ENCODE measurements around the gene SLC25A17.

SLC25A17 gene

DNA sequence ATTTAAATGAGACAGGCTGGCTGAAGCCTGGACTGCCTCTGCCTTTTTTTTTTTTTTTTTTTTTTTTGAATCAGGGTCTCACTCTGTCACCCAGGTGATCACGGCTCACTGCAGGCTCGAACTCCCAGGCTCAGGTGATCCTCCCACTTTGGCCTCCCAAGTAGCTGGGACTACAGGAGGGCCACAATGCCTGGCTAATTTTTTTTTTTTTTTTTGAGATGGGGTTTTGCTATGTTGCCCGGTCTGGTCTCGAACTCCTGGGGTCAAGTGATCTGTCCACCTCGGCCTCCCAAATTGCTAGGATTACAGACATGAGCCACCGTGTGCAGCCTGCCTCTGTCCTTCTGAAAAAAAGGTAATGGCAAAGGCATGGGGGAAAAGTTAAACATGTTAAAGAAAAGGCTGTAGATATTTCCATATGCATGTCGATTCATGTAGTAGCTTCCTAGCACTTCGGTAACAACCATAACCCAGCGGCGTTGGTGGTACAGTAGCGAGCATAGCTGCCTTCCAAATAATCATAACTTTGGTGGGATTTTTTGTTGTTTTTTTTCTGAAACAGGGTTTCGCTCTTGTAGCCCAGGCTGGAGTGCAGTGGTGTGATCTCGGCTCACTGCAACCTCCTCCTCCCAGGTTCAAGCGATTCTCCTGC is 91.1 kb downstream of the SLC25A17 start:
- Histone ChIP-seq H3K27ac (ENCODE audit: low read length) (no peak overlapping the region), H3K4me1 (ENCODE audit: low read length) (no peaks in the 10 kb centered on the region; the same call in 1 of the 2 replicates), H3K9ac (ENCODE audit: low read length) (no peak overlapping the region), H2AFZ (ENCODE audit: low read depth, low read length) (no peak overlapping the region), H3K36me3 (replicated peaks; ENCODE audit: low read depth, low read length) (no peaks in the 10 kb centered on the region), H3K4me3 (ENCODE audit: low read length) (no peak overlapping the region), H3K27me3 (ENCODE audit: low read depth, low read length) (no peaks in the 10 kb centered on the region), H4K20me1 (ENCODE audit: insufficient read depth, low read length) (no peaks in the 10 kb centered on the region), H3K4me2 (ENCODE audit: low read length) (no peak overlapping the region), H3K9me3 (ENCODE audit: insufficient read depth, low read length) (no peaks in the 10 kb centered on the region), H3K79me2 (ENCODE audit: low read length) (no peaks in the 10 kb centered on the region)
- TF ChIP-seq, protein P1, sequence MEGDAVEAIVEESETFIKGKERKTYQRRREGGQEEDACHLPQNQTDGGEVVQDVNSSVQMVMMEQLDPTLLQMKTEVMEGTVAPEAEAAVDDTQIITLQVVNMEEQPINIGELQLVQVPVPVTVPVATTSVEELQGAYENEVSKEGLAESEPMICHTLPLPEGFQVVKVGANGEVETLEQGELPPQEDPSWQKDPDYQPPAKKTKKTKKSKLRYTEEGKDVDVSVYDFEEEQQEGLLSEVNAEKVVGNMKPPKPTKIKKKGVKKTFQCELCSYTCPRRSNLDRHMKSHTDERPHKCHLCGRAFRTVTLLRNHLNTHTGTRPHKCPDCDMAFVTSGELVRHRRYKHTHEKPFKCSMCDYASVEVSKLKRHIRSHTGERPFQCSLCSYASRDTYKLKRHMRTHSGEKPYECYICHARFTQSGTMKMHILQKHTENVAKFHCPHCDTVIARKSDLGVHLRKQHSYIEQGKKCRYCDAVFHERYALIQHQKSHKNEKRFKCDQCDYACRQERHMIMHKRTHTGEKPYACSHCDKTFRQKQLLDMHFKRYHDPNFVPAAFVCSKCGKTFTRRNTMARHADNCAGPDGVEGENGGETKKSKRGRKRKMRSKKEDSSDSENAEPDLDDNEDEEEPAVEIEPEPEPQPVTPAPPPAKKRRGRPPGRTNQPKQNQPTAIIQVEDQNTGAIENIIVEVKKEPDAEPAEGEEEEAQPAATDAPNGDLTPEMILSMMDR (IDR thresholded peaks at IDR 0.05; ENCODE audit: low read depth, low read length), result no peak
- no peak for TF ChIP-seq EZH2phosphoT487 (IDR thresholded peaks at IDR 0.05; ENCODE audit: low read depth)

DNA sequence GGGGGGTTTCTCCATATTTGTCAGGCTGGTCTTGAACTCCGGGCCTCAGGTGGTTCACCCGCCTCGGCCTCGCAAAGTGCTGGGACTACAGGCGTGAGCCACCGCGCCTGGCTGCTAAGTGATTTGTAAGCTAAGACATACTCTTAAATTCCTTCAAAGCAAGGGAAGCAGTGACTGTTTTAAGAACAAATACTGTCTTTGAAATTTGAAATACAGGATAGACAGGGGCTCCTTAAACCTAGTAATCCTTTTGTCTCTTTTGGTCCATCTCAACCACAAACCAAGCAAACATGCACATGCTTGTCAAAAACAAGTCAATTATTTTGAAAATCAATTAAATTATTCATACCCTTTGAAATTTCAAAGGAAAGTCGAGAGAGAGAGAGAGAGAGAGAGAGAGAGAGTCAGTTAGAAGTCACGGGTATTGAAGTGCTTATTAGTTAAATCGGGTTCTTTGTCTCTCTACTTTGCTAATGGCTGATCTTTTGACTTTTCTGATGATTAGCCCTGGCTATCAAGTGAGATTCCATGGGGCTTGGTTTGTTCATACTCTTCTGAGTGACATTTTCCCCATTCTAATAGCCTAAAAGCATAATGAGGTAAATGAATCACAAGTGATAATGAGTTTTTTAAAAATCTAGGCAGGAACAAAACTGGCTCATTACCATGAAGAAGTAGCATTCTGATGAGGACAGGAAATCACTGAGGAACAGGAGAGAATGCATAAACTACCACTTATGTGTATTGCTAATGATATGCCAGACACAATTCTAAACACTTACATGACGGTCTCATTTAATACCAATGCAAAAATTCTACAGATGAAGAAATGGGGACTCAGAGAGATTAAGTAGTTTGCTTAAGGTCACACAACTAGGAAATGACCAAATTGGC is 91.8 kb downstream of the SLC25A17 start:
- H3K4me1 ChIP-seq (ENCODE audit: low read length), result no peaks in the 10 kb centered on the region; the same call in 1 of the 2 replicates
- H3K9me3 ChIP-seq (ENCODE audit: insufficient read depth, low read length), result no peaks in the 10 kb centered on the region
- H3K36me3 ChIP-seq (replicated peaks; ENCODE audit: low read depth, low read length), result no peaks in the 10 kb centered on the region
- no peaks in the 10 kb centered on the region for H3K27me3 ChIP-seq (ENCODE audit: low read depth, low read length)
- no peak overlapping the region for H3K27ac ChIP-seq (ENCODE audit: low read length)
- no peak for TF ChIP-seq EZH2phosphoT487 (IDR thresholded peaks at IDR 0.05; ENCODE audit: low read depth)
- TF ChIP-seq, protein P1 (IDR thresholded peaks at IDR 0.05; ENCODE audit: low read depth, low read length), result no peak
- H4K20me1 ChIP-seq (ENCODE audit: insufficient read depth, low read length), result no peaks in the 10 kb centered on the region
- no peak overlapping the region for H3K4me3 ChIP-seq (ENCODE audit: low read length)
- H3K4me2 ChIP-seq (ENCODE audit: low read length), result no peak overlapping the region
- no peaks in the 10 kb centered on the region for H3K79me2 ChIP-seq (ENCODE audit: low read length)
- no peak overlapping the region for H3K9ac ChIP-seq (ENCODE audit: low read length)
- H2AFZ ChIP-seq (ENCODE audit: low read depth, low read length), result no peak overlapping the region

DNA sequence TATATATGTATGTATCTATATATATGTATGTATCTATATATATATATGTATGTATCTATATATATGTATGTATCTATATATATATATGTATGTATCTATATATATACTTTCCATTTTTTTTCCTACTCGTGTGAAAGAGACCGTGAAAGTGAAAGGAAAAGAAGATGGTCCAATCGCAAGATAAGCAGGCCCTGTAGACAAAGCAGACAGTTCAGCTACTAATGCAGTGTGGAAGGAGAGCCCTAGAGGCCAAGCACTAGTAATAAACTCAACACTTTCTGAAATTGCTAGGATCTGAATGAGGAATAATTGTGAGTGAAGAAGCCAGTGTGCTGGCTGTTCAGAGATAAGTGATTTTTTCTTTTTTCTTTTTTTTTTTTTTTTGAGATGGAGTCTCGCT is 92.6 kb downstream of the SLC25A17 start:
- no peaks in the 10 kb centered on the region for H3K79me2 ChIP-seq (ENCODE audit: low read length)
- H3K4me1 ChIP-seq (ENCODE audit: low read length), result no peaks in the 10 kb centered on the region
- H3K36me3 ChIP-seq (replicated peaks; ENCODE audit: low read depth, low read length), result no peaks in the 10 kb centered on the region
- no peak overlapping the region for H2AFZ ChIP-seq (ENCODE audit: low read depth, low read length)
- no peak overlapping the region for H3K27ac ChIP-seq (ENCODE audit: low read length)
- H3K27me3 ChIP-seq (ENCODE audit: low read depth, low read length), result no peaks in the 10 kb centered on the region
- H3K9me3 ChIP-seq (ENCODE audit: insufficient read depth, low read length), result no peaks in the 10 kb centered on the region
- H4K20me1 ChIP-seq (ENCODE audit: insufficient read depth, low read length), result no peaks in the 10 kb centered on the region
- TF ChIP-seq, protein P1 (IDR thresholded peaks at IDR 0.05; ENCODE audit: low read depth, low read length), result no peak
- no peak for TF ChIP-seq EZH2phosphoT487 (IDR thresholded peaks at IDR 0.05; ENCODE audit: low read depth)
- H3K4me3 ChIP-seq (ENCODE audit: low read length), result no peak overlapping the region
- H3K4me2 ChIP-seq (ENCODE audit: low read length), result no peak overlapping the region
- no peak overlapping the region for H3K9ac ChIP-seq (ENCODE audit: low read length)

DNA sequence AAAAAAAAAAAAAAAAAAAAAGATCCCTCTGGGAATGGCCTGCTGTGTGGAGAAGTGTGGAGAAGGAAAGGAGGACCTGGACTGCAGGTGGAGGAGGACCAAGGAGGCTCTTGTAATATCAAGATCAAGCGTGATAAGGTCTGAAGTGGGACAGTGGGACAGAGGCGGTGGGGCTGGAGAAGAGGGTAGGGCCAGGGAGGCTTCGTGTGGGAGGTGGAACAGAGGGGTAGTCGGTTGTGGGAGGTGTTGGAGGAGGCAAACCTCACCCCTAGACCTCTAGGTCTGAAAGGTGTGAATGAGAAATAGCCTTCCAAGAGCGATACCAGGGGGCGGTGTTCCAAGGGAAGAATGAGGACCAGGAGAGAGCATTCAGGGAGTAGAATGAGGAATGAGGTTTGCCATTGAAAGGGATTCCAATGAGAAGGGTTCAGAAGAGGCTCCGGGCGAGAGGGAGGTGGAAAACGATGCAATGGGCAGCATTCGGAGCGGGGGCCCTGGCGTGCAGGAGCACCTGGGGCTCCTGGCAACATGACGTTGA is 95.7 kb downstream of the SLC25A17 start:
- Histone ChIP-seq H3K4me1 (ENCODE audit: low read length) (no peaks in the 10 kb centered on the region), H3K27me3 (ENCODE audit: low read depth, low read length) (peaks cover 9% of the 10 kb centered on the region), H4K20me1 (ENCODE audit: insufficient read depth, low read length) (no peaks in the 10 kb centered on the region), H3K9me3 (ENCODE audit: insufficient read depth, low read length) (no peaks in the 10 kb centered on the region), H3K27ac (ENCODE audit: low read length) (no peak overlapping the region), H3K4me2 (ENCODE audit: low read length) (no peak overlapping the region), H2AFZ (ENCODE audit: low read depth, low read length) (no peak overlapping the region), H3K79me2 (ENCODE audit: low read length) (no peaks in the 10 kb centered on the region), H3K4me3 (ENCODE audit: low read length) (no peak overlapping the region), H3K36me3 (replicated peaks; ENCODE audit: low read depth, low read length) (no peaks in the 10 kb centered on the region), H3K9ac (ENCODE audit: low read length) (no peak overlapping the region)
- TF ChIP-seq, protein P1 (IDR thresholded peaks at IDR 0.05; ENCODE audit: low read depth, low read length), result no peak
